GM18907 (cell line): ENCODE measurements around the gene FOXP1.

Experiments
- ATAC-seq: cut with Tn5 transposase; IDR thresholded peaks from one replicate; pipeline ENCODE4 v1.9.1; 2021; ENCODE audit warnings: mild to moderate bottlenecking, moderate library complexity; ENCODE audit not compliant: unreplicated experiment

Gene FOXP1

GRCh38 chr3:71456156-71456555, 127.4 kb downstream of the FOXP1 start:
- peak; percentile 55 for ATAC-seq

DNA sequence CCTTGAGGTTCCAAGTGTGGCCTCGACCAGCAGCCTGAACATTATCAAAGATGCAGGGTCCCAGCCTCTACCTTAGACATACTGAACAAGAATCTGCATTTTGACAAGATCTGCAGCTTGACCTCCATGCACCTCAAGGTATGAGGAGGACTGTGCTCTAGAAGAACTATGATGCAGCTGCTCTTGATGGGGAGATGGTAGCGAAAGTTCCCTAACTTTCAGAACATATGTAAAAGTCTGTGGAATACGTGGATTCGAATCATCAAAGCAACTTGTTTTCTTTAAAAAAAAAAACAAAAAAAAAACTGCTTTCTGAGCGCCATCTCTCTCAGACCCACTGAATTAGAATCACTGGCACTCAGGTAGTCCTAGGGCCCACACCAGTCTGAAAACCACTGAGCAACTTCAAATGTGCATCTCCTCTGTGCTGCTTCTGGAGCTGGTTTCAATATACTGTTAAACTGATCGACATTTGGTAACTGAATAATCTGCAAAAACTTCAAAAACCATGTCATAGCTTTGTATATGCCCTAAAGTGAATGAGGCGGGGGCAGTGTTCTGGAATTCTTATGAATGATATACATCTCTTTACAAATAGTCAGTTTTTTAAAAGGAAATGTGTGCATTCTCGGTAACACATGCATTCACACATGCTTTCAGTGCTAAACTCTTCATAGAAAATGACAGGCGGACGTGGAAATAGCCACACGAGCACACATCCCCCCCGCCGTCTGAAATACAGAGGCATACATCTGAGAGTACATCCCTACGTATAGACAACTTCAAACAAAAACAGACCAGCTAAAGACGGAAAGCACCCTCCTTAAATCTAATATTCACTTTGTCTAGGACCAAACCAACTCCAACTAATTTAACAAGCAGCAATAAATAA, 128.8 kb downstream of the FOXP1 start:
- no peak for ATAC-seq

DNA sequence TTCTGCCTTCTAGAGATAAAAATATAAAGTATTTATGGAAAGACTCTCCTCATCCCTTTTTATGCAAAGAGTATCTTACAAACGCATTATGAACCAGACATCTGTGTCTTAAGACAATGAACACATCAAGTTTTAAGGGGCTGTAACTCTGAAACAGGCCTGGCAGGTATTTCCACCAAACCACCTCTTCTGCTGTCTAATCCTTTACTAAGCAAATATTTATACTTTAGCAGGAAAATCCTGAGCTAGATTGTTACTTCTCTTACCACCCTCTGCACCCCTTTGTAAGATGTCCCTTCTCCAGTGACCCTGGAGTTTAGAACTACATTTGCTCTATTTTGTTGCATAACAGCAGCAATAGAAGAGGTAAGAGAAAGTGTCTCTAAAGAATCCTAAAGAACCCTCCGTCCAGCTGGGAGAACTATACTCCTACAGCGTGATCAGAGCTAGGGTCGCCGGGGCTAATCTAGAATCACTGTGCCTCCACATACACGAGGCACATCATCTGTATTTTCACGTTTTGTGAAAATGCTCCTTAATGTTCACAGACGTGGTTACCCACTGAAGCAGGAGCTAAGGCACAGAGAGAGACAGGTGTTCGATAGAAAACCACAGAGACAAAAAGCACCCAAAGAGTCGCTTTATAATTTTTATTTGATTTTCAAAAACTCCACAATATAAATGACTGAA, 129.6 kb downstream of the FOXP1 start:
- ATAC-seq = no peak

DNA sequence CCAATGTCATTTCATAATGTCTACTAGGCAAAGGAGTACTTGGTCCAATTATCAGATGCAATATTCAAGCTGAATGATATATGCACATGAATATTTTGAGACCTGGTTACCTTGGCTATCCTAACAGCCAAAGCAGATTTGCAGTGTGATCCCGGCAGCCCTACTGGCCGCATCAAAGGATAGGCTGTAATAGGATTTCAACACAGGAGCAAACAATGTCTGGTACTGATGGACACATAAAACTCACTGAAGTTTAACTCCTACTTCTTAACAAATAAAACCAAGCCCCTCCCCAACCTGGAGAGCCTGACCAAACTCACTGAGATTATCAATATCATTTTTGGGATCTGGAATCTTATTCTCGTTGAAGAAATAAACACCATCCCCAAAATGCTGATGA, 130.2 kb downstream of the FOXP1 start:
- ATAC-seq = no peak

DNA sequence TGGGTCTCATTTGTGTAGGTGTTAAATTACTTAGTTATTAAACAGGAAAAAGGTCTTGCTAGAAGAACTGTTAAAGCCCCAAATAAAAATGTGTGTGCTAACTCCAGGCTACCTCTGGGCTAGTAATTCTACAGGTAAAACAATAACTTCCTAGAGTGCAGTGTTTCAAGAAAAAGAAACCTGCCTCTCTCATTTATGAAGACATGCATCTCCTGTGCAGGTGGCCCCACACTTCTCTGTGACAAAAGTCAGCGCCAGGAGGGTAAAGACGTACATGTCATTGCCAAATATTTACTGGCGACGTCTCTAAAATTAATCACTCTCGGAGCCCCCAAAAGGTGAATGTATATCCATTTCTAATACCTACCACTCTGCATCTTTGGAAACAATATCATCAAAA, 131.7 kb downstream of the FOXP1 start:
- ATAC-seq = no peak

DNA sequence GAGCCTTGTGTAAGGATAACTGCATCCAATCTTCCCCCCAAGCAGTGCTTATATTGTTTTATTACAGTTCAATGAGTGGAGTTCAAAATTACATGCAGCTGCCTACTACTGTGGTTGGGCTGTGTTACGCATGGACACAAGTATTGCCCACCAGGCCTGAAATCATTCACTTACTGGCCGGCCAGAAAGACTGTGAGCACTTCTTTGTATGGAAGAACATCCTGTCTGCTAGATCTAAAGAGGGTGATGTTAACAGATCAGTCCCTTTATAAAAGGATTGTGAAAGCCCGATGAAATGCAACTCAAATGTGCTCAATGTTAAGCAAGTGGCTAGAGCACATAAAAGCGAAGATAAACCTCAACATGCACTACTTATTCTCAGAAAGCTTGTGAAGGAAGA, 132.5 kb downstream of the FOXP1 start:
- ATAC-seq = no peak

- ATAC-seq = no peak
These were observed 133.4 kb downstream of the FOXP1 start for GRCh38 chr3:71450162-71450561.

- ATAC-seq = no peak
These were observed 135.7 kb downstream of the FOXP1 start for GRCh38 chr3:71447803-71448202.

- ATAC-seq = no peak
These were observed 136.3 kb downstream of the FOXP1 start for GRCh38 chr3:71447197-71447596.

GRCh38 chr3:71446734-71447133, 136.8 kb downstream of the FOXP1 start:
- ATAC-seq = no peak

DNA sequence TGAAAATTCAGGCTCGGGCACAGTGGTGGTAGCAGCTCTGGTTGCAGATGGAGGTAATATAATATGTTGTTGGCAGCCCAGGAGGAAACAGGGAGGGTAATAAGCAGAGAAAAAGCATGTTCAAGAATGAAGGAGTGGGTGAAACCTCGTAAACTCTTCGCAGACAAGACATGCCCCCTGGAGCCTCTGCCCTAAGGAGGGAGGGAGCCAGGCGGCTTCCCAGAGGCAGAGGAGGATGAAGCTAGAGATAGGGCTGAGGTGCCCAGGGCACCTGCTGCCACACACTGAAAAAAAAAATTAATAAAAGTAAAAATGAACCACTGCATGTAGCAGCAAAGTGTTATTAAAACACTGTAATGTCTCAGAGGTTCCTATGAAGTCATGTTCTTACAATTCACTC, 137.3 kb downstream of the FOXP1 start:
- ATAC-seq = no peak

- no peak for ATAC-seq
These were observed 138.7 kb downstream of the FOXP1 start for GRCh38 chr3:71444861-71445259.

DNA sequence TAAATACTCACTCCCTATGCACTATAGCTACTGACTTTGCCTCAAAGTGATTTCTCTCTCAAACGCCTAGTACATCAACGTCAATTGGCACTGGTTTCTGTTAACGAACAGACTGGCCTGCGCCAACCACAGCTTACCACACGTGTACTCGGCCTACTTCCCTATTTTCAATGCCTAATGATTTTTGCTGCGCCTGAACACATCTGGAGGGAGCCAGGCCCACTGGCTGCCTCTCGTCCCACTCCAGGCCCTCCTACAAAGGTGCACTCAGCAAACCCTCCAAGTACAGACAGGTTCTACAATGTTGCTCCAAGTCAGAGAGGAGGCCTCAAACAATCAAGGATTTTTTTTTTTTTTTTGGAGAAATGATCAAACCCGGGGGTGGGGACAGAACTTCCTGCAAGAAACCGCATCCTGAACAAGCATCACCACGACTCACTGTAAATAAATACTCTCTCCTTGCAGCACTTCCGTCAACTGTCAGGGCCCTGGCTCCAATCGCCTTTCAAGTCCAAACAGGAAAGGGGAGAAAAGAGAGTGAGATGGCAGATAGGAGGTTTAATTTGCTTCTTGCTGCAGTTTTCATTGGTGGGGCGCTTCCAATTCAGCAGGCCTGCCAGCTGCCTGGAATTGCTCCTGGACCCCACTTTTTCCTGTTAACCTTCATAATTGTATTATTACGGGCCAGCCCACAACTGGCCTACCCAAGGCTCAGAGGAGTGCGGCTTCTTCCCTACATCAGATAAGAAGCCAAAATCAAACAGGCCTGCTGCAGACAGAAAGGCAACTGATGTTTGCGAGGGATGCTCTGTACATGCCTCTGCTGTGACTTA, 139.3 kb downstream of the FOXP1 start:
- peak; percentile 93 for ATAC-seq

- no peak for ATAC-seq
These were observed 140.2 kb downstream of the FOXP1 start for GRCh38 chr3:71443332-71443731.

GRCh38 chr3:71442652-71443042, 140.9 kb downstream of the FOXP1 start:
- ATAC-seq = no peak

- no peak for ATAC-seq
These were observed 141.4 kb downstream of the FOXP1 start for GRCh38 chr3:71441925-71442651.

DNA sequence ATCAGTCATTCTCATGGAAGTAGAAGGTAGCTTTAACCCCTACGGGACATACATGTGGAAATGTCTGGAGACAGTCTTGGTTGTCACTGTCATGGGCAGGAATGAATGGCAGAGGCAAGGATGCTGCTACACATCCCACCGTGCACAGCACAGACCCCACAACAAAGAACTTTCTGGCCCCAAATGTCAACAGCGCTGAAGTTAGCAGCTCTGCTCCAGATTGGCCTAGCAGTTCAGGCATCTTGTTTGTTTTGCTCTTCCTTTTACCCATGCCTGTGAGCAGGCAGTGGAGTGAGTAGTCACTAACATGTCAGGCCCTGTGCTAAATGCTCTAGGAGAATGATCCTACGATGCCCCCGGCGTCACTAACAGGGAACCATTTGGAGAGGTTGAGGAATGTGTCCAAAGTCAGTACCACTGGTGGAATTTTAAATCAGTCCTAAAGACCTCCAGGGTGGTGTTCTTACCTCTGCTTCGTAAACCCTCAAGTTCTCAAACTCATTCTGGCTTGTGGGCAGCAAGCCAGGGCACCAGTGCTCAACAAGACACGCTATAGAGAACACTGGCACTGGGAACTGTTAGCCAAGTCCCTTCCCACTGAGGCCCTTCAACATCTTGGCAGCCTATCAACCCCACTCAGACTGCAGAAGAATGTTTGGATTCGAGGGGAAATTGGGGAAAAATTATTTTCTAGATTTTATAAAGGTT, 142.2 kb downstream of the FOXP1 start:
- no peak for ATAC-seq

DNA sequence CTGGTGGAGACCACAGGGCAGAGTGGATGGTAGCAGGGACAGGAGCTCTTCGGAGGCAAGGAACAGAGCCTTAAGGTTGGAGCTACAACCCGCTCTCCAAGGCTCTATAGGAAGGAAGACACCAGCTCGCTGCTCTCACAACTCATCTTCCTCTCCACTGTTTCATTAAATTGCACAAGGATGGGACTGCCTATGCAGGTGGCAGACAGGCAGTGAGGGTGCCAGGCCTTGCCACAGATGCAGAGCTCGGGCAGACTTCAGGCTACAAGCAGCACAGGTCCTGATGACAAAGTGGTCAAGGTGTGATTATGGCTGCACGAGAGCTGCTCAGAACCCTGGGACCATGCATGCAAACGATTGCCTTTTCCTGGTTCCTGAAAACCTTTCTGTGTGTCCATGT, 144.6 kb downstream of the FOXP1 start:
- ATAC-seq = no peak

DNA sequence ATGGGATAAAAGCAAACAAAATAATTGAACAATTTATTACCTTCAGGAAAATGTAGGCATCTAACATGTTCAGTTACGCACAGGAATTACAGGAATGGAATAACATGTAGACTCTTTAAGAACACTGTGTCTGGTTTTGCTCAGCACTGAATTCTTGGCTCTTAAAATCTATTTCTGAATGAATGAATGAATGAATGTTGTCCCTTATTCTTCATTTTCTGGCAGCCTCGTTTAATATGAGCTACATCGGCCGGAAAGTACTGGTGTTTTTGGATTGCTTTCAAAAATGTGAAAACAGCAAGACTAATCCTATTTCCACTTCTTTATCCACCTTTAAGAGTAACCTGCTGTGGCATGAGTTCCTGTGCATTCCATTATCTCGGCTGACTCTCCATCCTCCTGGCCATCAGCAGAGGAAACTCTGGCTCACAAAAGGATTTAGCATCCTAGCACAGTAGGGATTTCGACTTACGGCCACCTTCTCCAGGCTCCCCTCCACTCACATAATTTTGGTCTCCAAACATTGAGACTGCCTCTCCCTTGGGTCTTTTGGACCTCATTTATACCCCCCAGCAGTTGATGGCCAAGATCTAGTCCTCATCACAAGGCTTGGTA, 145.3 kb downstream of the FOXP1 start:
- ATAC-seq = no peak

GRCh38 chr3:71436337-71436736, 147.2 kb downstream of the FOXP1 start:
- no peak for ATAC-seq
